ENCODE results near the gene MUC4.

The MUC4 gene

DNA sequence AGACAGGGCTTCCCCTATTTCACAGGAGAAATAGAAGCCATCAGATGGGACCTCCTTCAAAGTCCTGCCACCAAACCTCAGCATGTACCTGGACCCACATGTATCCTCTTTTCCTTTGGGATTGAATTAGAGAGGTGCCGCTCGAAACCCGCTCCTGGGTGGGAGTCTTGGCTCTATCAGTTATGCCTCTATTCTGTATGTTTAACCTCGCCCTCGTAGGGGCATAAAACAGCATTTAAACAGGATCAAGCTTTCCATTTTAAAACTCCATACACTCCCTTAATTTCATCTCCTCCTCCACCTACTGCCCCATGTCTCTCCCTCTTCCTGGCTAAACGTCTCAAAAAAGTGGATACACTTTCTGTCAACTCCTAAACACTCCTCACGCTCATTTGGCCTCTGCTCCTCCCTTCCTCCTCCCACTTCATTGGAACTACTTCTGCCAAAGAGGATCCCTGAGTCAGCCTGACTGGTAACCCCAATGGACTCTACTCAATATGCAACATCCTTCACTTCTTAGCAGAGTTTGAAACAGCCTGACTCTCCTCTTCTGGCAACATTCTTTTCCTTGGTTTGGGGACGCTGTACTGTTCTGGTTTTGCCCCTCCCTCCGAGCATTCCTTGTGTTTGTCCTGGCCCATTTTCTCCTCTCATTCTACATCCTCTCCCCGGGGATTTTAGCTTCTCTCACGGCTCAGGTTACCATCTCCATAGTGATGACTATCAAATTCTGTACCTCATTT lies 114.0 kb downstream of the MUC4 start:
- DNase-seq: no peak
